Mucosa of descending colon (tissue), 3 donors: ENCODE results near the gene CADPS. TPM values are rescaled to one million over a fixed set of nuclear protein-coding genes. Genes with fewer than 3 reads are reported as not detected.

Experiments
- ATAC-seq: fragments of 200-7000 bp; cut with Tn5 transposase; one replicate; pipeline ENCODE4 v1.9.1; 2020; ENCODE audit warnings: mild to moderate bottlenecking, moderate library complexity
- DNase-seq, 3 donors: peaks; one replicate each; pipeline ENCODE4 v3.0.0-alpha.2; 2020
- H3K36me3 ChIP-seq: fragments of 200-600 bp; one replicate; pipeline ENCODE4 v1.8.0; 2021; ENCODE audit warnings: low read depth, mild to moderate bottlenecking
- H3K4me1 ChIP-seq: fragments of 200-600 bp; one replicate; pipeline ENCODE4 v1.8.0; 2021; ENCODE audit warnings: low read depth, mild to moderate bottlenecking
- H3K4me3 ChIP-seq: fragments of 200-600 bp; one replicate; pipeline ENCODE4 v1.8.0; 2021; ENCODE audit warnings: mild to moderate bottlenecking
- H3K9me3 ChIP-seq: fragments of 200-600 bp; one replicate; pipeline ENCODE4 v1.8.0; 2021; ENCODE audit warnings: mild to moderate bottlenecking
- CTCF ChIP-seq: fragments of 200-600 bp; IDR thresholded peaks from one replicate; pipeline ENCODE4 v1.8.0; 2022; ENCODE audit warnings: antibody characterized with exemption, mild to moderate bottlenecking
- intact Hi-C, 2 donors: fragments of 100-400 bp; cut with DNase I in 1 of 2; cut with micrococcal nuclease in 1 of 2; formaldehyde crosslinking; loops; one replicate each; pipeline versions ENCODE4 v1.11.0 to v1.11.1; 2022; cut with DNase I, micrococcal nuclease
- total RNA-seq, 3 donors: library from RNA; stranded (reverse); fragmentation: NEBNext Ultra II Directional in 2 of 3; extraction: Animal tissue kit (Norgen Biotek cat#: 25700) in 2 of 3; gene quantifications; one replicate each; pipeline versions ENCODE4 v1.2.1 to v1.2.4, GENCODE V29; 2021 to 2023
- donor health status: DM: no; HTN: no; CAD: no; lungs with moderate emphysema.
- donor health status: DM: no; HTN: no; CAD: no.
- donor health status: DM: no; HTN: yes; CAD: no.

Gene CADPS
- total RNA-seq, 3 donors from 2014 or later = 3.7 to 6.2 (median 6.1) TPM

- Histone ChIP-seq H3K4me3 (no peak overlapping the region), H3K4me1 (no peaks in the 10 kb centered on the region), H3K36me3 (no peaks in the 10 kb centered on the region), H3K9me3 (no peaks in the 10 kb centered on the region)
- DNase-seq (no peak), ATAC-seq (no peak)
- no peak for TF ChIP-seq CTCF
- intact Hi-C loops = no loop called here
These were observed 197.3 kb downstream of the CADPS start for GRCh38 chr3:62677926-62678325.

GRCh38 chr3:62676689-62677271 lies 198.4 kb downstream of the CADPS start:
- Histone ChIP-seq H3K4me1 (no peaks in the 10 kb centered on the region), H3K36me3 (no peaks in the 10 kb centered on the region), H3K9me3 (no peaks in the 10 kb centered on the region), H3K4me3 (no peak overlapping the region)
- no peak for TF ChIP-seq CTCF
- DNase-seq = no peak
- intact Hi-C loops = no loop called here
- no peak for ATAC-seq

GRCh38 chr3:62675492-62675891 lies 199.7 kb downstream of the CADPS start:
- intact Hi-C loops = no loop called here
- Histone ChIP-seq H3K9me3 (no peaks in the 10 kb centered on the region), H3K36me3 (no peaks in the 10 kb centered on the region), H3K4me1 (no peaks in the 10 kb centered on the region), H3K4me3 (no peak overlapping the region)
- no peak for ATAC-seq
- no peak for TF ChIP-seq CTCF
- DNase-seq = no peak

GRCh38 chr3:62672988-62673313 lies 202.3 kb downstream of the CADPS start:
- intact Hi-C loops = no loop called here
- Histone ChIP-seq H3K4me1 (no peaks in the 10 kb centered on the region), H3K4me3 (no peak overlapping the region), H3K36me3 (no peaks in the 10 kb centered on the region), H3K9me3 (no peaks in the 10 kb centered on the region)
- DNase-seq (no peak), ATAC-seq (no peak)
- TF ChIP-seq CTCF = no peak

GRCh38 chr3:62672270-62672987 lies 202.8 kb downstream of the CADPS start:
- no peak for TF ChIP-seq CTCF
- no peaks in the 10 kb centered on the region for H3K9me3 ChIP-seq
- intact Hi-C loops = no loop called here
- DNase-seq (no peak), ATAC-seq (no peak)
- H3K36me3 ChIP-seq = no peaks in the 10 kb centered on the region
- no peak overlapping the region for H3K4me3 ChIP-seq
- H3K4me1 ChIP-seq = no peaks in the 10 kb centered on the region
